Breast epithelium (tissue), 3 donors: Measurements from ENCODE around the gene FGGY.

Experiments used
- POLR2A ChIP-seq: fragments of 450-650 bp; IDR thresholded peaks from one replicate; pipeline ENCODE4 v1.6.1; 2016; ENCODE audit warnings: antibody characterized with exemption, mild to moderate bottlenecking, moderate library complexity
- TF ChIP-seq, protein P1 (sequence below), 3 donors: fragments of 450-650 bp; IDR thresholded peaks; one replicate each; pipeline ENCODE4 v1.5.1; 2016 to 2017; ENCODE audit warnings: antibody characterized with exemption in 3 of 3, mild to moderate bottlenecking in 3 of 3, moderate library complexity in 3 of 3

DNA sequence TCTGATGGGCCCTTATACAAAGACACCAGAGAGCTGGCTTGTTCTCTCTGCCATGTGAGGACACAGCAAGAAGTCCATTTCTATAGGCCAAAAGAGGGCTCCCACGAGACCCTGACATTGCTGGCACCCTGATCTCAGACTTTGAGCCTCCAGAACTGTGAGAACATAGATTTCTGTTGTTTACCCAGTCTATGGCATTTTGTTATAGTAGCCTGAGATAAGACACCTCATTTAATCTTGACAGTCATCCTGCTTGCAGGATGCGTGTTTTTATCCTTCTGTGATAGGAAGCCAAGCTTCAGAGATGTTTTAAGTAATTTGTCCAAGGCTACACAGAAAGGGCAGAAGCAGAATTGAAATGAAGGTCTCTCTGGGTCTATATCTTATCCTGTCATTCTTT, 379.0 kb downstream of the FGGY start:
- TF ChIP-seq, protein P1, sequence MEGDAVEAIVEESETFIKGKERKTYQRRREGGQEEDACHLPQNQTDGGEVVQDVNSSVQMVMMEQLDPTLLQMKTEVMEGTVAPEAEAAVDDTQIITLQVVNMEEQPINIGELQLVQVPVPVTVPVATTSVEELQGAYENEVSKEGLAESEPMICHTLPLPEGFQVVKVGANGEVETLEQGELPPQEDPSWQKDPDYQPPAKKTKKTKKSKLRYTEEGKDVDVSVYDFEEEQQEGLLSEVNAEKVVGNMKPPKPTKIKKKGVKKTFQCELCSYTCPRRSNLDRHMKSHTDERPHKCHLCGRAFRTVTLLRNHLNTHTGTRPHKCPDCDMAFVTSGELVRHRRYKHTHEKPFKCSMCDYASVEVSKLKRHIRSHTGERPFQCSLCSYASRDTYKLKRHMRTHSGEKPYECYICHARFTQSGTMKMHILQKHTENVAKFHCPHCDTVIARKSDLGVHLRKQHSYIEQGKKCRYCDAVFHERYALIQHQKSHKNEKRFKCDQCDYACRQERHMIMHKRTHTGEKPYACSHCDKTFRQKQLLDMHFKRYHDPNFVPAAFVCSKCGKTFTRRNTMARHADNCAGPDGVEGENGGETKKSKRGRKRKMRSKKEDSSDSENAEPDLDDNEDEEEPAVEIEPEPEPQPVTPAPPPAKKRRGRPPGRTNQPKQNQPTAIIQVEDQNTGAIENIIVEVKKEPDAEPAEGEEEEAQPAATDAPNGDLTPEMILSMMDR (IDR thresholded peaks at IDR 0.05): no peak
- TF ChIP-seq POLR2A: no peak
